ENCODE measurements around the gene ATP5MG. TPM values are rescaled to one million over a fixed set of nuclear protein-coding genes. Genes with fewer than 3 reads are reported as not detected.

The ATP5MG gene
- total RNA-seq, 1 experiment from 2014 or later: 155 TPM

Other genes with a start within 250 kb of the ATP5MG start
- gene SCN4B, start 248.8 kb upstream of the ATP5MG start, total RNA-seq (2014; rRNA removed; shearing (Covaris generic)): not detected in 2 replicates
- gene SCN2B, start 225.0 kb upstream of the ATP5MG start, total RNA-seq (2014; rRNA removed; shearing (Covaris generic)): not detected in 2 replicates
- gene JAML, start 176.6 kb upstream of the ATP5MG start, total RNA-seq (2014; rRNA removed; shearing (Covaris generic)): not detected in 2 replicates
- not detected in 2 replicates for gene MPZL3, start 149.2 kb upstream of the ATP5MG start, total RNA-seq (2014; rRNA removed; shearing (Covaris generic))
- 0.53 TPM in 1 of 2 replicates, not detected in the other for gene MPZL2, start 137.3 kb upstream of the ATP5MG start, total RNA-seq (2014; rRNA removed; shearing (Covaris generic))
- gene CD3E, start 96.9 kb upstream of the ATP5MG start, total RNA-seq (2014; rRNA removed; shearing (Covaris generic)): not detected in 2 replicates
- gene CD3D, start 58.9 kb upstream of the ATP5MG start, total RNA-seq (2014; rRNA removed; shearing (Covaris generic)): not detected in 2 replicates
- not detected in 2 replicates for gene CD3G, start 57.3 kb upstream of the ATP5MG start, total RNA-seq (2014; rRNA removed; shearing (Covaris generic))
- gene UBE4A, start 42.0 kb upstream of the ATP5MG start, total RNA-seq (2014; rRNA removed; shearing (Covaris generic)): 45.4 and 51.1 TPM in 2 replicates
- 10.6 and 11.0 TPM in 2 replicates for gene KMT2A, start 34.9 kb downstream of the ATP5MG start, total RNA-seq (2014; rRNA removed; shearing (Covaris generic))
- not detected in 2 replicates for gene TTC36, start 125.9 kb downstream of the ATP5MG start, total RNA-seq (2014; rRNA removed; shearing (Covaris generic))
- 0.45 TPM in 1 of 2 replicates, not detected in the other for gene TMEM25, start 129.6 kb downstream of the ATP5MG start, total RNA-seq (2014; rRNA removed; shearing (Covaris generic))
- gene IFT46, start 164.3 kb downstream of the ATP5MG start, total RNA-seq (2014; rRNA removed; shearing (Covaris generic)): 7.0 and 7.3 TPM in 2 replicates
- 93.3 and 98.3 TPM in 2 replicates for gene ARCN1, start 170.8 kb downstream of the ATP5MG start, total RNA-seq (2014; rRNA removed; shearing (Covaris generic))
- gene PHLDB1, start 206.0 kb downstream of the ATP5MG start, total RNA-seq (2014; rRNA removed; shearing (Covaris generic)): 20.8 and 22.1 TPM in 2 replicates

Data from SK-MEL-5 (cell line).